HepG2 (cell line): ENCODE measurements around the gene ALKBH4. TPM values are rescaled to one million over a fixed set of nuclear protein-coding genes. Genes with fewer than 3 reads are reported as not detected.
A peak's percentile ranks its signal among the peaks of the same experiment; 100 is the strongest.
"Not testable (repeated sequence)": the region's sequence is repeated elsewhere in the genome, so short reads cannot be mapped to it uniquely, and the experiment has no call there.

Source experiments
- ATAC-seq: fragments of 200-7000 bp; cut with Tn5 transposase; 3 replicates; pipeline ENCODE4 v1.9.1; 2020; ENCODE audit warnings: mild to moderate bottlenecking, moderate library complexity
- BruUV-seq: library from RNA; stranded (reverse); fragments of 400-500 nt; replicated peaks from 2 replicates; lab custom pipeline; 2021; lab: Mats Ljungman, UMichigan
- CTCF ChIA-PET: fragments of 300-600 bp; formaldehyde crosslinking; extraction: SDS; loops from one replicate; lab custom pipeline; 2021; ENCODE audit warnings: low total read pairs, inconsistent platforms, low intra/inter-chr PET ratio; lab: Yijun Ruan, JAX
- POLR2A ChIA-PET: fragments of 350-600 bp; sonication (Branson Sonifier 250); formaldehyde crosslinking; loops from one replicate; lab custom pipeline; 2020; ENCODE audit warnings: antibody characterized with exemption, inconsistent platforms; lab: Yijun Ruan, JAX
- DNase-seq: peaks from one replicate; pipeline ENCODE4 v3.0.0-alpha.2; 2015; ENCODE audit warnings: low spot score
- FAIRE-seq: peaks from 3 replicates; lab custom pipeline; 2011; peaks lifted over from hg19 to GRCh38; lab: Jason Lieb, UNC
- H2AFZ ChIP-seq: one replicate; pipeline ENCODE4 v1.6.1; 2011; ENCODE audit warnings: low read length, inconsistent platforms
- H3K27ac ChIP-seq: fragments of 300-600 bp; 3 replicates; pipeline ENCODE4 v1.8.0; 2011; ENCODE audit warnings: mixed run types, mild to moderate bottlenecking, mixed read lengths, low read length, inconsistent platforms; ENCODE audit not compliant: insufficient read depth; ENCODE audit errors: extremely low read length
- H3K27me3 ChIP-seq, 2 experiments: fragments of 200-600 bp in 1 of 2; 2 replicates in 1 of 2; 3 replicates in 1 of 2; pipeline versions ENCODE4 v1.6.0 to v1.8.0; 2011; ENCODE audit warnings: low read length in 2 of 2, mild to moderate bottlenecking in 2 of 2, moderate library complexity in 2 of 2, inconsistent platforms in 1 of 2; ENCODE audit not compliant: insufficient read depth in 2 of 2, control insufficient read depth in 1 of 2
- H3K36me3 ChIP-seq, 2 experiments: fragments of 200-600 bp in 1 of 2; replicated peaks in 1 of 2; 2 replicates in 1 of 2; 3 replicates in 1 of 2; pipeline versions ENCODE4 v1.5.1 to v1.8.0; 2011; ENCODE audit warnings: low read length in 2 of 2, inconsistent platforms in 1 of 2; ENCODE audit not compliant: insufficient read depth in 2 of 2, control insufficient read depth in 1 of 2
- H3K4me1 ChIP-seq: 2 replicates; pipeline ENCODE4 v1.5.1; 2012; ENCODE audit warnings: low read length, inconsistent platforms; ENCODE audit not compliant: insufficient read depth
- H3K4me2 ChIP-seq: 2 replicates; pipeline ENCODE4 v1.6.0; 2011; ENCODE audit warnings: low read depth, low read length, inconsistent platforms
- H3K4me3 ChIP-seq, 3 experiments: fragments of 200-600 bp in 1 of 3; sonication (generic), shearing (Covaris generic) in 1 of 3; replicated peaks in 1 of 3; 2 replicates each; pipeline ENCODE4 v1.5.1; 2011 to 2016; ENCODE audit warnings: low read length in 3 of 3, inconsistent platforms in 2 of 3, low read depth in 2 of 3, mild to moderate bottlenecking in 2 of 3, control low read depth in 1 of 3, mixed read lengths in 1 of 3; ENCODE audit not compliant: insufficient read depth in 1 of 3
- H3K79me2 ChIP-seq: one replicate; pipeline ENCODE4 v1.6.1; 2011; ENCODE audit warnings: low read length, inconsistent platforms; ENCODE audit not compliant: insufficient read depth
- H3K9ac ChIP-seq: 2 replicates; pipeline ENCODE4 v1.6.0; 2011; ENCODE audit warnings: mild to moderate bottlenecking, low read depth, low read length, inconsistent platforms; ENCODE audit not compliant: insufficient read depth
- H3K9me3 ChIP-seq: 2 replicates; pipeline ENCODE4 v1.5.1; 2012; ENCODE audit warnings: mild to moderate bottlenecking, low read length
- H4K20me1 ChIP-seq: 2 replicates; pipeline ENCODE4 v1.6.0; 2011; ENCODE audit warnings: inconsistent platforms, mild to moderate bottlenecking, low read length, moderate library complexity; ENCODE audit not compliant: insufficient read depth
- WGBS: methylation state at CpG from one replicate; pipeline ENCODE4 v1.1.6; 2017; ENCODE audit warnings: low lambda C conversion rate; 5-methylcytosine and 5-hydroxymethylcytosine counted together
- in situ Hi-C: cut with HindIII; loops from 2 replicates; pipeline ENCODE4 v1.10.0; 2017; ENCODE audit warnings: low pct_unique_long_range_greater_than_20kb; ENCODE audit not compliant: extremely low pct_ligation_motif_present
- intact Hi-C: fragments of 100-400 bp; cut with micrococcal nuclease; formaldehyde crosslinking; loops from one replicate; pipeline ENCODE4 v1.10.0; 2022; ENCODE audit not compliant: unreplicated experiment
- polyA plus RNA-seq, 8 experiments: library from polyadenylated mRNA; depleted of rRNA in 3 of 8; stranded (reverse) in 7 of 8; unstranded in 1 of 8; fragments of >200 nt; fragmentation: Illumina TruSeq in 4 of 8; extraction: Trizol in 4 of 8; gene quantifications; 2 replicates each; pipeline versions ENCODE4 v1.2.1 to v1.2.3, GENCODE V29; 2011 to 2016; ENCODE audit warnings: low read depth in 4 of 8, missing spikeins in 1 of 8, mixed read lengths in 1 of 8; ENCODE audit not compliant: insufficient read depth in 1 of 8
- total RNA-seq, 5 experiments: library from RNA; depleted of rRNA; stranded (reverse); fragments of >200 nt; fragmentation: Illumina TruSeq; extraction: Trizol; gene quantifications; 2 replicates each; pipeline ENCODE4 v1.2.3, GENCODE V29; 2016; ENCODE audit warnings: low read depth in 1 of 5

Gene ALKBH4
- total and polyA plus RNA-seq, 2 of the 13 experiments (the other 11 are each of a cell fraction or from before 2014, with no cell fraction given): 2.6 to 8.8 TPM

GRCh38 chr7:102498321-102498720, 33.7 kb upstream of the ALKBH4 start:
- H3K4me2 ChIP-seq, H3K27me3 ChIP-seq, CTCF ChIA-PET, ATAC-seq, H3K4me3 ChIP-seq, H3K9ac ChIP-seq, H2AFZ ChIP-seq, H3K4me1 ChIP-seq, H3K79me2 ChIP-seq, intact Hi-C loops, in situ Hi-C loops, FAIRE-seq, DNase-seq, H3K9me3 ChIP-seq, POLR2A ChIA-PET, BruUV-seq, H3K27ac ChIP-seq, H4K20me1 ChIP-seq, H3K36me3 ChIP-seq: not testable (repeated sequence)
- 88% methylated on average over 12 of the region's 16 CpGs for WGBS

- H3K79me2 ChIP-seq, in situ Hi-C loops, BruUV-seq, H2AFZ ChIP-seq, H3K4me1 ChIP-seq, CTCF ChIA-PET, H3K36me3 ChIP-seq, POLR2A ChIA-PET, H3K9ac ChIP-seq, H3K4me3 ChIP-seq, ATAC-seq, H3K4me2 ChIP-seq, H4K20me1 ChIP-seq, intact Hi-C loops, FAIRE-seq, H3K9me3 ChIP-seq, H3K27ac ChIP-seq, H3K27me3 ChIP-seq, DNase-seq: not testable (repeated sequence)
- WGBS: 88% methylated on average over 1 of the region's 5 CpGs
These were observed 32.6 kb upstream of the ALKBH4 start for GRCh38 chr7:102497308-102497707.

DNA sequence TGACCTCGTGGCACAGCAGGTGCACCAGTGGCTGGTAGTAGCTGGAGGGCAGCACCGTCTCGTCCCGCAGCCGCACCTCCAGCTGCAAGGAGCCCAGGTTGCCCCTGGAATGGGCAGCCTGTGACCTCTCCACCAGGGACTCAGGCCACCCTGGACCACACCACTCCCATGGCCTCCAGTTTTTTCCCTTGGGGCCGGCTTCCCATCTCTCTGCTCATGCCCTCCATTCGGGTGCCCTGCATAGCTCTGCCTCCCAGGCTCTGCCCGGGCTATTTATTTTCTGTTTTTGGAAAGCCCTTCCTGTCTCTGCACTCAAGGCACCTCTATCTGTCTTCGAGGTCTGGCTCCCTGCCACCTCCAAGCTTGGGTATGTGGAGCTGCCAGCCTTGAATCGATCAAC, 32.2 kb upstream of the ALKBH4 start:
- DNase-seq, H3K4me3 ChIP-seq, FAIRE-seq, CTCF ChIA-PET, H3K9me3 ChIP-seq, H3K4me1 ChIP-seq, ATAC-seq, BruUV-seq, POLR2A ChIA-PET, intact Hi-C loops, H3K36me3 ChIP-seq, H4K20me1 ChIP-seq, H3K4me2 ChIP-seq, H3K79me2 ChIP-seq, H3K9ac ChIP-seq, H3K27ac ChIP-seq, in situ Hi-C loops, H3K27me3 ChIP-seq, H2AFZ ChIP-seq: not testable (repeated sequence)
- WGBS: 36% methylated on average over 3 of the region's 10 CpGs

- ATAC-seq: peak; percentile 3
- H2AFZ ChIP-seq, H3K27me3 ChIP-seq, CTCF ChIA-PET, H4K20me1 ChIP-seq, H3K9ac ChIP-seq, FAIRE-seq, H3K4me2 ChIP-seq, in situ Hi-C loops, H3K4me1 ChIP-seq, H3K9me3 ChIP-seq, H3K27ac ChIP-seq, POLR2A ChIA-PET, H3K36me3 ChIP-seq, BruUV-seq, DNase-seq, H3K79me2 ChIP-seq, intact Hi-C loops, H3K4me3 ChIP-seq: not testable (repeated sequence)
- WGBS: no CpG with 5 or more reads among the region's 67 CpGs
These were observed 29.9 kb upstream of the ALKBH4 start for GRCh38 chr7:102494473-102495149.
